BJ (cell line): ENCODE results near the gene DGKE. TPM values are rescaled to one million over a fixed set of nuclear protein-coding genes. Genes with fewer than 3 reads are reported as not detected.

Source experiments
- CTCF ChIA-PET: fragments of 350-600 bp; formaldehyde crosslinking; extraction: SDS; loops from one replicate; lab custom pipeline; 2021; ENCODE audit warnings: antibody characterized with exemption, inconsistent platforms; lab: Yijun Ruan, JAX
- POLR2A ChIA-PET: fragments of 300-600 bp; sonication (Branson Sonifier 250); formaldehyde crosslinking; extraction: SDS; loops from one replicate; lab custom pipeline; 2021; ENCODE audit warnings: antibody characterized with exemption; lab: Charles Lee
- DNase-seq: peaks from one replicate; pipeline ENCODE4 v3.0.0-alpha.2; 2011; ENCODE audit warnings: low read depth
- H3K27me3 ChIP-seq: 2 replicates; pipeline ENCODE4 v1.6.0; 2011; ENCODE audit warnings: low read length; ENCODE audit not compliant: control insufficient read depth, insufficient read depth
- H3K36me3 ChIP-seq: 2 replicates; pipeline ENCODE4 v1.5.1; 2011; ENCODE audit warnings: low read length; ENCODE audit not compliant: control insufficient read depth, insufficient read depth
- H3K4me3 ChIP-seq: 2 replicates; pipeline ENCODE4 v1.5.1; 2011; ENCODE audit warnings: low read depth, mild to moderate bottlenecking, control low read depth, low read length
- CTCF ChIP-seq: IDR thresholded peaks from 2 replicates; pipeline ENCODE4 v1.5.1; 2011; ENCODE audit warnings: low read depth, mild to moderate bottlenecking, control low read depth, inconsistent platforms, low read length, moderate library complexity; ENCODE audit not compliant: insufficient read depth
- polyA plus RNA-seq: library from polyadenylated mRNA; depleted of rRNA; stranded (reverse); fragments of >200 nt; gene quantifications from 2 replicates; pipeline ENCODE4 v1.2.3, GENCODE V29; 2011; rRNA removed
- small RNA-seq: library from RNA; depleted of rRNA; stranded (forward); fragments of <200 nt; gene quantifications from one replicate; pipeline ENCODE3, GENCODE V24; 2012; ENCODE audit warnings: low replicate concordance, low read depth; ENCODE audit not compliant: insufficient read length

The DGKE gene
- polyA plus RNA-seq, 1 experiment = 1.9 TPM

GRCh38 chr17:56917559-56918296, 83.8 kb downstream of the DGKE start:
- DNase-seq = no peak
- H3K27me3 ChIP-seq = no peaks in the 10 kb centered on the region
- CTCF ChIA-PET = interaction anchor here (0.8 to 0.9 kb wide), 2 partner anchors 22 to 23 kb away, joined by 3 read pairs; no protein-coding TSS in a partner anchor
- no peak for TF ChIP-seq CTCF
- H3K36me3 ChIP-seq = no peaks in the 10 kb centered on the region
- POLR2A ChIA-PET = no interaction called here
- H3K4me3 ChIP-seq = no peak overlapping the region

- H3K36me3 ChIP-seq = no peaks in the 10 kb centered on the region
- CTCF ChIA-PET = interaction anchor here (1.1 kb wide), 1 partner anchor 21 kb away, joined by 3 read pairs; no protein-coding TSS in a partner anchor
- H3K4me3 ChIP-seq = no peak overlapping the region
- POLR2A ChIA-PET = no interaction called here
- no peaks in the 10 kb centered on the region for H3K27me3 ChIP-seq
- no peak for TF ChIP-seq CTCF
- no peak for DNase-seq
Measured at GRCh38 chr17:56918916-56919315, 85.0 kb downstream of the DGKE start.

Small RNA genes within 50 kb of the gene (small RNA-seq; reads per million reads assigned to genes)
- gene AC015912.2 (not detected), gene RNU6-1158P (not detected)

Other genes starting within 250 kb of the DGKE start
- gene NOG, start 240.5 kb upstream of the DGKE start, polyA plus RNA-seq = 0.26 and 0.49 TPM in 2 replicates
- 0.49 and 0.50 TPM in 2 replicates for gene C17orf67, start 231 bp upstream of the DGKE start, polyA plus RNA-seq
- 25.6 and 28.4 TPM in 2 replicates for gene TRIM25, start 79.9 kb downstream of the DGKE start, polyA plus RNA-seq
- 2.8 and 5.1 TPM in 2 replicates for gene COIL, start 126.9 kb downstream of the DGKE start, polyA plus RNA-seq
- gene SCPEP1, start 144.0 kb downstream of the DGKE start, polyA plus RNA-seq = 30.7 and 31.1 TPM in 2 replicates